ENCODE measurements around the gene GPR132. TPM values are rescaled to one million over a fixed set of nuclear protein-coding genes. Genes with fewer than 3 reads are reported as not detected.

GPR132 gene
- polyA plus RNA-seq, 2 of the 4 experiments (the other 2 are of a cell fraction), result 0.18 to 0.19 TPM

- TF ChIP-seq CBX8 (IDR thresholded peaks at IDR 0.05), result no peak
Measured at GRCh38 chr14:105010106-105010505, 55.1 kb downstream of the GPR132 start (continued).

- no peaks in the 10 kb centered on the region for H3K9me3 ChIP-seq
- H3K4me1 ChIP-seq, result peaks cover 9% of the 10 kb centered on the region
- CTCF ChIA-PET, result interaction anchor here (1.3 to 8.8 kb wide), 3 partner anchors 14 to 37 kb away, joined by 3 to 70 read pairs (median 4); no protein-coding TSS in a partner anchor
- H3K4me3 ChIP-seq, result no peak overlapping the region
- POLR2A ChIA-PET, result no interaction called here
- DNase-seq (ENCODE audit: low read depth in 1 of 2, low spot score in 1 of 2) (no peak), ATAC-seq (no peak), FAIRE-seq (no peak)
- H3K27ac ChIP-seq, result no peak overlapping the region
- no peak overlapping the region for H3K4me2 ChIP-seq
- 95% methylated on average over 16 of the region's 19 CpGs for WGBS (ENCODE audit: missing lambda C conversion rate)
- no peak for TF ChIP-seq TFCP2L1 (CRISPR knock-in tag; IDR thresholded peaks at IDR 0.05)
Measured at GRCh38 chr14:105007593-105008264, 57.5 kb downstream of the GPR132 start.

GRCh38 chr14:105006831-105007592 is 58.2 kb downstream of the GPR132 start:
- H3K27ac ChIP-seq, result no peak overlapping the region
- H3K9me3 ChIP-seq, result no peaks in the 10 kb centered on the region
- CTCF ChIA-PET, result interaction anchor here (1.3 to 8.8 kb wide), 5 partner anchors 9 to 67 kb away, joined by 4 to 70 read pairs (median 5); no protein-coding TSS in a partner anchor
- H3K4me3 ChIP-seq, result no peak overlapping the region
- POLR2A ChIA-PET, result no interaction called here
- TF ChIP-seq JUN (IDR thresholded peaks at IDR 0.05), result no peak; a peak in 1 of 5 replicates
- no peak for TF ChIP-seq CBX8 (IDR thresholded peaks at IDR 0.05)
- TF ChIP-seq MAZ (IDR thresholded peaks at IDR 0.05; ENCODE audit: borderline replicate concordance, low read depth, low read length), result no peak
- no peak for TF ChIP-seq REST (IDR thresholded peaks at IDR 0.05)
- TF ChIP-seq CEBPB (IDR thresholded peaks at IDR 0.05), result no peak
- TF ChIP-seq MYC (IDR thresholded peaks at IDR 0.05; ENCODE audit: borderline replicate concordance, low read length), result no peak
- TF ChIP-seq EHF (CRISPR knock-in tag; IDR thresholded peaks at IDR 0.05), result no peak
- peaks cover 1% of the 10 kb centered on the region; the same call in 1 of the 3 replicates for H3K4me1 ChIP-seq
- peak in 1 of 2 experiments; percentile 27; a peak in 2 of 6 replicates for ATAC-seq
- DNase-seq (ENCODE audit: low read depth in 1 of 2, low spot score in 1 of 2), result no peak
- 91% methylated on average over 21 of the region's 21 CpGs for WGBS (ENCODE audit: missing lambda C conversion rate)
- no peak overlapping the region for H3K4me2 ChIP-seq
- FAIRE-seq, result no peak

GRCh38 chr14:105005929-105006830 is 59.0 kb downstream of the GPR132 start:
- 88% methylated on average over 16 of the region's 21 CpGs for WGBS (ENCODE audit: missing lambda C conversion rate)
- Histone ChIP-seq H3K4me1 (no peaks in the 10 kb centered on the region), H3K4me3 (no peak overlapping the region), H3K4me2 (no peak overlapping the region), H3K27ac (no peak overlapping the region), H3K9me3 (no peaks in the 10 kb centered on the region)
- FAIRE-seq, result no peak
- POLR2A ChIA-PET, result interaction anchor here (0.6 to 1.4 kb wide), 2 partner anchors 15 to 32 kb away, joined by 3 to 4 read pairs; partner anchors contain the start of gene CDCA4
- CTCF ChIA-PET, result interaction anchor here (1.0 to 8.8 kb wide), 9 partner anchors 6 to 238 kb away, joined by 3 to 70 read pairs (median 5); no protein-coding TSS in a partner anchor
- DNase-seq (ENCODE audit: low read depth in 1 of 2, low spot score in 1 of 2), result no peak
- ATAC-seq, result peak; percentile 47 to 51
- TF ChIP-seq POLR2AphosphoS2 (conservative IDR thresholded peaks at IDR 0.05; ENCODE audit: low read length) (peak; percentile 18; the same call in 1 of the 2 replicates), TP53 (CRISPR knock-in tag; IDR thresholded peaks at IDR 0.05) (no peak), POLR2A (IDR thresholded peaks at IDR 0.05; ENCODE audit: low read length) (no peak), JUN (IDR thresholded peaks at IDR 0.05) (0 out of 5 replicates have a peak, but pooled peaks of 1 of the 2 experiments have one; percentile 13)

Data from A549 (cell line).